ENCODE measurements around the gene TRPV6. TPM values are rescaled to one million over a fixed set of nuclear protein-coding genes. Genes with fewer than 3 reads are reported as not detected.

Gene TRPV6
- polyA plus RNA-seq, 1 experiment: not detected

DNA sequence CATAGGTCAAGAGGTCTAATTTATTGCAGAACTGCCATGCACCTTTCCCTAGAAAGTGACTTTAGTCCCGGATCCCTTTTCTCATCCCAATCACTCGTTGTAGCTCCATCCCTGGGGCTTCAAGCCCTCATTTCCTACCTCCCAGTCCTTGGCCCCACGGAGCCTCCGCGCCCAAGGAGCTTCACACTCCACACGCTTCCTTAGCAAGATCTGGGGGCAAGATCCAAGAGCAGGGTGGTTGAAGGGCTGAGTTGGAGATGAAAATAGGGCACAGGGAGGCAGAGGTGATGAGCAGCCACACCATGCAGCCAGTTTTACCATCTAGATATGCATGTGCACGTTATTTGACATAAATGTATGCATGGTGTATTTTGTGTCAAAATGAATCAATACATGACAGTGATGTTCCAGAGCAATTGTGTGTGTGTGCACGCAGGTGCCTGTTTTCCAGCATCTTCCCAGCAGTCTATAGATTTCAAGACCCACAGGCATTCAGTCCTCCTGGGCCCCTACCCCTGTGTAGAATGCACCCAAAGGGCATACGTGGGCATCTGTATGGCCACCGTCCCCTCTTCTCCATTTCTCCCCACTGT is 6.0 kb upstream of the TRPV6 start:
- ChIA-PET POLR2A (no interaction called here), CTCF (interaction anchor here (1.4 kb wide), 1 partner anchor 11 kb away, joined by 7 read pairs; no protein-coding TSS in a partner anchor)
- no peaks in the 10 kb centered on the region for H3K36me3 ChIP-seq (ENCODE audit: control insufficient read depth, insufficient read depth, low read length)
- no peak for DNase-seq (ENCODE audit: low read depth)
- 0 out of 2 replicates have a peak, but pooled peaks cover 1% of the 10 kb centered on the region for H3K27me3 ChIP-seq (ENCODE audit: control insufficient read depth, insufficient read depth, low read length)
- no peak overlapping the region for H3K4me3 ChIP-seq (ENCODE audit: low read depth, low read length)
- TF ChIP-seq CTCF (IDR thresholded peaks at IDR 0.05; ENCODE audit: insufficient read depth, low read depth, low read length): no peak

GRCh38 chr7:142890874-142891485 is 5.4 kb upstream of the TRPV6 start:
- no peak for TF ChIP-seq CTCF (IDR thresholded peaks at IDR 0.05; ENCODE audit: insufficient read depth, low read depth, low read length)
- POLR2A ChIA-PET: no interaction called here
- DNase-seq (ENCODE audit: low read depth): no peak
- CTCF ChIA-PET: no interaction called here
- no peak overlapping the region for H3K4me3 ChIP-seq (ENCODE audit: low read depth, low read length)
- 0 out of 2 replicates have a peak, but pooled peaks cover 1% of the 10 kb centered on the region for H3K27me3 ChIP-seq (ENCODE audit: control insufficient read depth, insufficient read depth, low read length)
- H3K36me3 ChIP-seq (ENCODE audit: control insufficient read depth, insufficient read depth, low read length): no peaks in the 10 kb centered on the region

GRCh38 chr7:142889816-142890215 is 4.3 kb upstream of the TRPV6 start:
- Histone ChIP-seq H3K36me3 (ENCODE audit: control insufficient read depth, insufficient read depth, low read length) (no peaks in the 10 kb centered on the region), H3K27me3 (ENCODE audit: control insufficient read depth, insufficient read depth, low read length) (0 out of 2 replicates have a peak, but pooled peaks cover 1% of the 10 kb centered on the region), H3K4me3 (ENCODE audit: low read depth, low read length) (no peak overlapping the region)
- TF ChIP-seq CTCF (IDR thresholded peaks at IDR 0.05; ENCODE audit: insufficient read depth, low read depth, low read length): no peak
- ChIA-PET POLR2A (no interaction called here), CTCF (interaction anchor here (1.3 kb wide), 1 partner anchor 9 kb away, joined by 3 read pairs; no protein-coding TSS in a partner anchor)
- no peak for DNase-seq (ENCODE audit: low read depth)

DNA sequence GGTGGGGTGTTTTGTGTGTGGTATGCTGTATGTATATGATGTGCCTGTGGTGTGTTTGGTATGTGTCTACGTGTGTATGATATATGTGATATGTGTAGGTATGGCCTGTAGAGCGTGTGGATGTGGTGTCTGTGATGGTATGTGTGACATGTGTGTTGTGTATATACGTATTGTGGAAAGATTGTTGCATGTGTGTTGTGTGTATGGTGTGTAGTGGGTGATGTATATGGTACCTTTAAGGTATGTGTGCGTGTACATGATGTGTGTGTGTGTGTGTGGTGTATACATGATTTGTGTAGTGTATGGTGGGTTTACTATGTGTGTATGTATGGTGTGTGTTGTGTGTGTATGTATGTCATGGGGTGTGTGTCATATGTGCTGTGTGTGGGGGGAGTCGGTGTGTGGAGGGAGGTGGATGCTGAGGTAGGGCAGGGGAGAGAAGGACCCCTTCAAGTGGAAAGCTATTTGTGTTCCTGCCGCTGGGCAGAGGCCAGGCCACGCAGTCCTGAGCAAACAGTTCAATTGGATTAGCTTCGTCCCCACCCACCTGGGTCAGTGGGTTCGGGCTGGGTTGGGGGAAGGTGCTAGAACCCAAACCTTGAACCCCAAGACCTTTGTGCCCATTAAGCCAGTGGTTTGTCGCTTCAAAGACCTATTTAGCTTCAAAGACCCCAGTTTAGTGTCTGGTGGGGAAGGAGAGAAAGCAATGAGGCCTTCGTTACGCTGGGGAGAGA is 1.9 kb upstream of the TRPV6 start:
- ChIA-PET POLR2A (no interaction called here), CTCF (interaction anchor here (1.5 kb wide), 1 partner anchor 115 kb away, joined by 3 read pairs; no protein-coding TSS in a partner anchor)
- Histone ChIP-seq H3K27me3 (ENCODE audit: control insufficient read depth, insufficient read depth, low read length) (0 out of 2 replicates have a peak, but pooled peaks cover 1% of the 10 kb centered on the region), H3K36me3 (ENCODE audit: control insufficient read depth, insufficient read depth, low read length) (no peaks in the 10 kb centered on the region), H3K4me3 (ENCODE audit: low read depth, low read length) (no peak overlapping the region)
- no peak for DNase-seq (ENCODE audit: low read depth)
- no peak for TF ChIP-seq CTCF (IDR thresholded peaks at IDR 0.05; ENCODE audit: insufficient read depth, low read depth, low read length)

DNA sequence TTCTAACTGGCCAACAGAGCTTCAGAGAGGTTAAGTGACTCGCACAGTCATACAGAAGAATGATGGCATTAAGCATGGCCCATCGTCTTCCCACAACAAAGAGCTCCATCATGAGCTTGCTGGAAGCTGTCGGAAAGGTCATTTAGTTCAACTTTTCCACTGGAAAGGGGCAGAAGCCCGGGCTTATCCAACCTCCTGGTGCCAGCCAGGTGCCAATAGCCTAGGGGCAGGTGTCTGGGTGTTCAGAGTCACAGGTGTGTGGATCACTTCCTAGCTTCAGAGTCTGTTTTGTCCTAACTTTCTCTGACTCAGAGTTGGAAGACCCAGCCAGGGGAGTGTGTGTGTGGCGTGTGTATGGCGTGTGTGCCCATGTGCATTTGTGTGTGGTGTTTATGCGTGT is 1.3 kb upstream of the TRPV6 start:
- Histone ChIP-seq H3K4me3 (ENCODE audit: low read depth, low read length) (no peak overlapping the region), H3K36me3 (ENCODE audit: control insufficient read depth, insufficient read depth, low read length) (no peaks in the 10 kb centered on the region), H3K27me3 (ENCODE audit: control insufficient read depth, insufficient read depth, low read length) (no peaks in the 10 kb centered on the region)
- no peak for TF ChIP-seq CTCF (IDR thresholded peaks at IDR 0.05; ENCODE audit: insufficient read depth, low read depth, low read length)
- no peak for DNase-seq (ENCODE audit: low read depth)
- CTCF ChIA-PET: interaction anchor here (1.1 to 1.5 kb wide), 2 partner anchors 33 to 116 kb away, joined by 3 read pairs; no protein-coding TSS in a partner anchor
- POLR2A ChIA-PET: no interaction called here
